ENCODE measurements around the gene ACTC1.
"Not testable (repeated sequence)": the region's sequence is repeated elsewhere in the genome, so short reads cannot be mapped to it uniquely, and the experiment has no call there.

ACTC1 gene

DNA sequence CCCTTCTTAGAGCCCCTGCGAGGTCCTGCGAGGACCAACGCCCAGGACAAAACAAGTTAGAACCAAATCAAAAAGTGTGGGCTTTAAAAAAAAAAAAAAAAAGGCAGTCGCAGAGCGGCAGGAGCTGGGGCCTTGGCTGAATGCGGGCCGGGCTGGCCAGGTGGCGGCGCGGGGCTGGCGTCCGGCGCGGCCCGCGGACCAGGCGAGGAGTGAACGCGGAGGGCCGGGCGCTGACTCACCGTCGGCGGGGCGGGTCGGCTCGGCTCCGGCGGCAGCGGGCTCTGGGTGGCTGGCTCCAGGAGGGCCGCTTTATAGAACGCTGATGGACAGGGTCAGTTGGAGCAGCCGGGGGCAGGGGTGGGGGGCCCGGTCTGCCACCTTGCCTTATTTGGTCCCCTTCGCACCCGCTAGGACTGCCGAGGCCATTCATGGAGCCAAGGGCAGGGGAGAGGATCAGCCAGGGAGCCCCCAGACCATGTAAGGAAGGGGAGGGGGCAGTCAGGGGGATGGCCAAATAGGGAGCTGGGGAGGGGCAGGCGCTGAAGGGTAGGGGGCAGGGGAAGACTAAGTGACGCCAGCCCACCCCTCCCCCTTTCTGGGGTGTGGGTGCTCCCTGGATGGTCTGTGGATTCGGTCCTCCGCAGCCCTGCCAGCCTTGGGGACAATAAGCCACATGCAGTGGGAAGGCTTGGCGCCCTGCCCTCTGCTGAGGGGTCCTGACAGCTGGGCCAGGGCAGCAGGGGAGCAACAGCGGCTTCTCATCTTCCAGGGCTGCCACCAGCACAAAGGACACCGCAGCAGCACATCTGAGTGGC, at the start of gene ACTC1:
ACTC1 (minus strand) TSS at position 283 of the 815 bp plus-strand sequence. CDS start 741 bp downstream, outside the sequence.
- no peak for DNase-seq (ENCODE audit: extremely low read depth in 1 of 2, low read depth in 1 of 2)

DNA sequence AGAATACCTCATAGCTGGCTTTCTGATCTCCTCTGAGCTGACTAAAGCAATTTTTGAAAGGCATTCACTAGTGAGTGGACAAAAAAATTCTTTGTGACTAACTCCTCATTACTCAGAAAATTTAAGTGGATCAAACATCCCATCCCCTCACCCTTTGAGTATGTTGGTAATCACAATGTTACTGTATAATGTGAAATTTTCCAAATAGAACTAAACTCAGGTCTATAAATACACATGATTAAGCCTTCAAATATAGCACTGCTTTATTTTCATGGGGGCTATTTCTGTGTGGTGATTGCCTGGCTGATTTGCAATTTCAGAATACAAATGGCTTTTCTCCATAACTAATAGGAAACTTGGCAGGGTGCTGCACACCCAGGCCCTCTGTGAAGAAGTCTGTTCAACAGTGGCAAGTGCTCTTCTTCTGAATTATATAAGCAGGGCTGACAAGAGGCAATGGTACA, 45.9 kb upstream of the ACTC1 start:
- no peak for DNase-seq (ENCODE audit: extremely low read depth in 1 of 2, low read depth in 1 of 2)

DNA sequence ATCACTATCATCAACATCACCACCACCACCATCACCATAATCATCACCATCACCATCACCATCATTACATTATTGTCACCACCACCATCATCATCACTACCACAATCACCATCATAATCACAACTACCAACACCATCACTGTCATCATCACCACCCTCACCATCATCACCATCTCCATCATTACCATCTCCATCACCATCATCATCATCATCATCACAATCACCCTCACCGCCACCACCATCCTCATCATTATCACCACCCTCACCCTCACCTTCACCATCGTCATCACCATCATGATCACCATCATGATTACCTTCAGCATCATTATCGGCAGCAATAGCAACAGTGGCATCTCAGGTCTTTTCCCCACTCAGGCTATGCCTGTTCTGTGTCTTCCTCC, 42.9 kb upstream of the ACTC1 start:
- no peak for DNase-seq (ENCODE audit: extremely low read depth in 1 of 2, low read depth in 1 of 2)

DNA sequence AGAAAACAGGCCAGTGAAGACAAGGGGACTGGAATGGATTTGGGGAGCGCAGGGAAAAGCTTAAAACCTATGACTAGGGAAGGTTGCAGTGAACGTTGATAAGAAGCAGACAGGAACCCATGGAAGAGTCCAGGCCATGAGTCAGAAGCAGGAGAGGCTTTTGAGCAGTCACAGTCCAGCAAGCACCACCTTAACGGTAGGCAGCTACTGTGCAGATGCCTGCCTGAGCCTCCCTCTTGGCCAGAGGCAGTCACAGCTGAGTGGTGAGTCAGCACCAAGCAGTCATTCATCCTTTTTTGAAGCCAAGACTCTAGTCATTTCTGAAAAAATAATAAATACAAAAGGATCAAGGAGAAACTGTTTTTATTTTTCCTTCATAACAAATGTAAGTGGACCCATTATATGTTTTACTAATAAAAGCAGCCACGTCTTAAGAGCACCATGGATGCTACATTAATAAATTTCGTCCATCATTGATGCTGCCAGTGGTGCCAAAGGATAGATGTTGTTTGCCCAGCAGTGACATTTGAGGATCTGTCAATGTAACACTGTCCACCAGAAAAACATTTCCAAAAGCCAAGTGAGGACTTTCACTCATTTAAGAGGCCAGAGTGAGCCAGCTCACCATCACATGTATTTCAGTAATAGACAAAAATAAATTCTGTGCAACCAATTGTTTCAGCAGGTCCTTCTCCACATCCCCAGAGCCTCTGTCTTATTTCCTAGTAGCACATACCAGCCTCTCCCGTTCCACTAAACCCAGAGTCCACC, 42.1 kb upstream of the ACTC1 start:
- DNase-seq (ENCODE audit: extremely low read depth in 1 of 2, low read depth in 1 of 2): no peak

DNA sequence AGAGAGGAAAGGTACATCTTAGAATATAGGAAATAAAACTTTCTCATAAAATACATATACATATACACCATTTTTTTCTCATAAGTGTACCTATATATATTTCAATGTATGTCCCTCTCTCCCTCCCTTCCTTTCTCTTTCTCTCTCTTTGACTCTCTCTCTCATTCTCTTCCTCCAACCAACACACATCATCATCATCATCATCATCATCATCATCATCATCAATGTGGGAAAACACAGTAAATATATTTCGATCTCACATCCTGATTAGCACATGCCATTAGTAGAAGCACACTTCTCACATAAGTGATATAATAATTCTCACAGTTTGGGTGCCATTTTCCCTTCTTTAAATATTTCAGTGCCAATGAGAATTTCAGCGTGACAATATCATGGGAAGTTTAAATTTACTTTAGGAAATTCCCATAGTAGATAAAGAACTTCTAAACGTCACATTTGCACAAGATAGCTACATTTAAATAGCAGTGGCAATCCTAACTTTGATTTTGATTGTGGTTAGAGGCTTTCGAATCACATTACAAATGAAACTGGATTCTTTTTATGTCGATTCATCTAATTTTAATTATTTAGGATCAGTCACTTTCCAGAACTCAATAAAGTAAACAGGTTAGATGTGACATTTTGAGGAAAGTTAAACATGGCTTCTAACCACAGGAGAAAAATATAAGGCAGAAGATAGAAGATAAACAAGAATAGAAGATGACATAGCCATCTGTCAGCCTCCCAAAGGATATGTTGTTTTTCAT, 33.0 kb upstream of the ACTC1 start:
- no peak for DNase-seq (ENCODE audit: extremely low read depth in 1 of 2, low read depth in 1 of 2)

DNA sequence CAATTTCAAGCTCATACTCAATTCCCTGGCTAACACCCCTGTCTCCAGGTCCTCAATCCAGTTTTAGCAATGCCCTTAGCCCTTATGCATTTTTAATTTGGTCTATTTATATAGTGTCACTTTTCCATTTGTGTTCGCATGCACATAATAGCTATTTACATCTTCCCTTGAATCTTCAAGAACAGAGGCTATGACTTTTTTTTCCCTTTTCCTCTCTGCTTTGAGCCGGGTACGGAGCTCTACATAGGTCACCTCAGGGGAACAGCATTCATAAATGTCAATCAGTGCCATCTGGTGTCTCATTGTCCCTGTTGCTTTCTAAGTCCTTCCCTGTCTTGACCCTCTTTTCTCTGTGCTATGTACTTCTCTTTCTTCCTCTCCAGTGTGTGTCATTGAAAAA, 26.5 kb upstream of the ACTC1 start:
- no peak for DNase-seq (ENCODE audit: extremely low read depth in 1 of 2, low read depth in 1 of 2)

DNA sequence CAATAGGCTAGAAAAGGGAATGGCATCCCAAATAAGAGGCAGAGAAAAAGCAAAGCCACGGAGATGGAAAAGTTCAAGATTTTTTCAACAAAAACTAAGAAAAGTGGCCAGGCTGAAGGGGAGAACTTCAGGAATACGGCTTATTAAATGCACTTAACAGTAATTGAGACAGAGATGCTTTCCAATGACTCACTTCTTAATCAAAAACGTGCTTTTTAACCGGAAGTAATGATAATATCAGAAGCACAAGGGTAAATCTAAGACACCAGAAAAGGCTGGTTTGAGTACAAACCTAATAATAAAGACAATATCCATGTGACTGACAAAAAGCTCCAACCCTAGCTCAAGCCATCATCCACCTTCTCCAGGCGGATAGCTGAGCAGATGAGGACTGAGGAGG, 24.8 kb upstream of the ACTC1 start:
- no peak for DNase-seq (ENCODE audit: extremely low read depth in 1 of 2, low read depth in 1 of 2)

DNA sequence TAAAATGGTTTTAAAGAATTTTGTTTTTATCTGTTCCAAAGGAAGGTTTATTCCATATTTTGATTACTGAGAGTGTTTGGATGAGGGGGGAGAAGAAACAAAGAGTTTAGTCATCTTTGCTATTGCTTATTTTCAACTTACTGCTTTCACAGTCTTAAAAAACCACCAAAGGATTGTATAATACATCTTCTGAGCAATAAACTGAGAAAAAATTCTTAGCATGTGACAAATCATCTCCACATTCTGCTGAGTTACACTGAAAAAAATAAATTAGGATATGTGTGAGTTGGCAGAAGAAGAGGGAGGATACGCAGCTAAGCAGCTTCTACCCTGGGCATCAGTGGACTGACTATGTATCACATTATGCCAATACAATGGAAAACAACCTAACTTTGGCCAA, 23.2 kb upstream of the ACTC1 start:
- DNase-seq (ENCODE audit: extremely low read depth in 1 of 2, low read depth in 1 of 2): no peak

DNA sequence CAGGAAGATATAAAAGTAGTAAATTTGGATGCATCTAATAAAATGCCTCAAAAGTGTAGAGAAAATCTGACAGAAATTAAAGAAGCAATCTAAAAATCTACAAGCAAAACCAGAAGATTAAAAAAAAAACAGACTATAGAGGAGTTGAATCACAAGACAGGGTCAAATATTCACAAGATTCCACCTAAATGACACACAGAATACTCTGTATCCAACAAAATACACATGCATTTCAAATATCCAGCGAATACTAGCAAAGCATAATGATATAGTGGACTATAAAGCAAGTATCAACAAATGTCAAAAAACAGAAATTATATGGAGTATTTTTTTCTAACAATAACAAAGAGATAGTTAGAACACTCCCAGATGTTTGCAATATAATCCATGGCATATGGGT, 20.5 kb upstream of the ACTC1 start:
- DNase-seq (ENCODE audit: extremely low read depth in 1 of 2, low read depth in 1 of 2): no peak

DNA sequence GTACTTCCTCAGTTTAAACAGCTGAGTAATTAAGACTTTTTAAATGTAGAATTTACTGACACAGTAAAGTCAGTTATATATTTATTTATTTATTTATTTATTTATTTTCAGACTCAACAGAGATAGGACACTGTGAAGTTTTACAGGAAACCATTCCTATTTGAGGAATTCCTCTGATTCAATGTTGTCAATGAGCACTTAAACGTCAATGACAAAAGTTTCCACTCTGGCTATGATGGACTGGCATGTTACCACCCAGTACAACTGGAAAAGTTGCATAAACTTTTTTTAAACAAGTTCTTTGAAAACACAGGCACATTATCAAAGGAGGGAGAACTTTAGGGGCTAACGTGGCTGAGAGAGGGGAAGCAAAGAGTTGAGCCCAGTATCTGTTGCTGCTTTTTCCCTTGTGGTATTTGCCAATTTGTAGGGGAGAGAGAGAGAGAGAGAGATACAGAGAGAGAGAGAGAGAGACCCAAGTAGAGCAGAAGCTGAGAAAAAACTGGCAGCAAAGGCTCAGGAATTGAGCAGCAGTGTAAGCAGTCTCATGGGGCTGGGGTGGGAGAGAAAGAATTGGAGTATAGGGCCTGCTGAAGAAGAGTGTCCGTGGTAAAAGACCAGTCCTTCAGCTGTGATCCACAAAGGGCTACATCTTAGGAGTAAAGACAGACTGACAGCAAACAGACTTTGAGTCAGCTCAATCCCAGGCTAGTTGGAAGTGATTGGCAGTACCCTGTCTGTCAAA, 18.3 kb upstream of the ACTC1 start:
- no peak for DNase-seq (ENCODE audit: extremely low read depth in 1 of 2, low read depth in 1 of 2)

DNA sequence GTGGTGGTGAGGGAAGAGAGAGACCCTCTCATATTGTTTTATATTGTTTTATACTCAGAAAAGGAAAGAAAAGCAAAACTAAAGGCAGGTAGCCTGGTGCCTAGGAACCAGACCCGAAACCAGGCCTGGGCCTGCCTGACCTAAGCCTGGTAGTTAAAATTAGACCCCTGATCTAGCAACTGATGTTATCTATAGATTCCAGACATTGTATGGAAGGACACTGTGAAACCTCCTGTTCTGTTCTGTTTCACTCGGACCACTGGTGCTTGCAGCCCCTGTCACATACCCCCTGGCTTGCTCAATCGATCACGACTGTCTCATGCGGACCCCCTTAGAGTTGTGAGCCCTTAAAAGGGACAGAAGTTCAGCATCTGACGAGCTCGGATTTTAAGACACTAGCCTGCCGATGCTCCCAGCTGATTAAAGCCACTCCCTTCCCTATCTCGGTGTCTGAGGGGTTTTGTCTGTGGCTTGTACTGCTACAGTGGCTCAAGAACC, 17.6 kb upstream of the ACTC1 start:
- DNase-seq (ENCODE audit: extremely low read depth in 1 of 2, low read depth in 1 of 2): not testable (repeated sequence)

DNA sequence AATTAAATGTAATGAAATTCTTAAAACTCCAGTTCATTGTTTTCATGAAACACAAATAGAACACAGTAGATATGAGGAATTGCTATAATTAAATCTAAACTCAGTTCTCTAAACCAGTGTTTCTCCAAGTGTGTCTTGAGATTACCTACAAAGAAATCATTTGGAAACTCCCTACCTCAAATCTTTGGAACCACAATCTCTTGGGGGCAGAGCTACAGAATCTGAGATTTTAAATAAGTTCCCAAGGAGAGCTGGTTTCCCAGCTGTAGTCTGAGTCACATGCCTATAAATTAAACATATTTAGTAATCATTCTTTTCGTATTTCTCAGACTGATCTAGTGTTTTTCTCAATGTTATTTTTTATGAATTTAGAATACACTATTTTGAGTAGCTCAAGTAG, 17.0 kb upstream of the ACTC1 start:
- no peak for DNase-seq (ENCODE audit: extremely low read depth in 1 of 2, low read depth in 1 of 2)

DNA sequence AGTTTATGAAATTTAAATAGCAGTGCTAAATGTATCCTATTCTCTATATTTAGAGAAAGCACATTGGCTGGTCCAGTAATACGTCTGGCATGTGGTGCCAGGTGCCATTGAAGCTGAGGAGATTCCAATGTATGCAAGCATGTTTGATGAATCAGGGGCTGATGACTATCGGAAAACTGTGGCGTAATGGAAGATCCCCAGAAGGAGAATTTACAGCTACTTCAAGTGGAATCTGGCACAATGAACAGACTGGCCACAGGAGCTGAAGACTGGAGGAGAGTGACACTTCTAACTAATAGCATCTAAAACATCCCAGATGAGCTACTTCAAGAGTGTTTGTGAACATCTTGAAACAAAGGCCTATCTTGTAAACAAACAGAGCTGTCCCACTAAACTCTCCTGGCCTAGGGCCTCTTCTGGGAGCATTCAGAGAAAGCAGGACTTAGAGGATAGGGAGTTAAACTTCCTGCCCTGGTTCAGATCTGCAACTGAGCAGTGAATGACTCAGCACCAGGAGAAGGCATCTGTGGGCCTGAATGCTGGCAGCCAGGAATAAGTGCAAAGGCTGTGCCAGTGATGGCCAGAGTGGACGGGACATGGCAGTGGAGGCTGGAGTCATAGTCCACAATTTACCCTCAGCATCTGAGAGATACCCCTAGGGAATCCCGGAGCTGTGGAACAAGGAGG, 15.2 kb upstream of the ACTC1 start:
- no peak for DNase-seq (ENCODE audit: extremely low read depth in 1 of 2, low read depth in 1 of 2)

DNA sequence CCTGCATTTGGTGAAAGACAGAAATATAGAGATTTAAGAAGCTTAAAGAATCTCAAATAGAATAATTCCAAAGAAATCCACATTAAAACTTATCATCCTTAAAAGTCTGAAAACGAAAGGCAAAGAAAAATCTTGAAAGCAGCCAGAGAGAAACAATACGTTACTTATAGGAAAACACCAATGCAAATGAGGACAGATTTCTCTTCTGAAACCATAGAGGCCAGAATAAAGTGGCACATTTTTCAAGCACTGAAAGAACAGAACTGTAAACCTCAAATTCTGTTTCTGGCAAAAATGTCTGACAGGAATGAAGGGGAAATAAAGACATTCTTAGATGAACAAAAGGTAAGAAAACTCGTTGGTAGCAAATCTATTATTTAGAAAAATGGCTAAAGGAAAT, 13.8 kb upstream of the ACTC1 start:
- no peak for DNase-seq (ENCODE audit: extremely low read depth in 1 of 2, low read depth in 1 of 2)

DNA sequence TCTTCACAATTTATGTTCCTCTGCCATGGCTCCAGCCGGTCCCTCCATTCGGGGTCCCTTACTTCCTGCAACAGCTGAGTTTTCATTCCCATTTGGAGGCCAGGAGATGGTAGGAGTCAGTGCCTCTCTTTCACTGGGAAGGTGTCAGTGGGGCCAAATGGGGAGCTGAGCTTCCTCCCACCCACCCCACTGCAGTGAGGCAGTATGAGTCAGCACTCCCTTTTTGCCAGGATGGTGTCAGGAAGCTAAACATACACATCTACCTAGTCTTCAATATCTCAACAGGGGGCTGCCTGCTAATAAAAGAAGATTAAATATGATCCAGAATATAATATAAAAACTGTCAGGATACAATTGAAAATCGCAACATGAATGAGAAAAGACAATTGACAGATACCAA, 12.7 kb upstream of the ACTC1 start:
- no peak for DNase-seq (ENCODE audit: extremely low read depth in 1 of 2, low read depth in 1 of 2)

DNA sequence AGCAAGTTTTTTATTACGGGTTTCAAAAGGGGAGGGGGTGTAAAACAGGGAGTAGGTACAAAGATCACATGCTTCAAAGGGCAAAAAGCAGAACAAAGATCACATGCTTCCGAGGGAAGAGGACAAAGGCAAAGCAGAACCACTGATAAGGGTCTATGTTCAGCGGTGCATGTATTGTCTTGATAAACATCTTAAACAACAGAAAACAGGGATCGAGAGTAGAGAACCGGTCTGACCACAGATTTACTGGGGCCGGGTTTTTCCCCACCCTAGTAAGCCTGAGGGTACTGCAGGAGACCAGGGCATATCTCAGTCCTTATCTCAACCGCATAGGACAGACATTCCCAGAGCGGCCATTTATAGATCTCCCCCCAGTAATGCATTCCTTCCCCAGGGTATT, 11.9 kb upstream of the ACTC1 start:
- DNase-seq (ENCODE audit: extremely low read depth in 1 of 2, low read depth in 1 of 2): not testable (repeated sequence)

DNA sequence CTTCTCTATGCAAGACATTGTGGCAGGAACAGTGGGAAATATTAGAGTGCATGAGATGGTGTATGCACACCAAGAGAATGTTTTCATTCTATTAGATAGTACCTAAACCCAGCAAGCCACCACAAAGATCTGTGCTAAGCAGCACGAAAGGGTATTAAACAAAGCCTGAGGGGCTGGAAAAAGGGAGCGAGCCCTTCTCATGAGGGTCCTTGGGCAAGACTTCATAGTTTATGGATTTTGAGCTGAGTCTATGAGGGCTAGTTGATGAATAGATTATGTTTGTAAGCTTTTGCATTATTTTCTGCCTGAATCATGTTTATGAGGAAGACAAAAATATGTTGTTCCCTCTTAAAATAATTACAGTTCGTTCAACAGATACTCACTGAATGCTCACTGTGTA, 9.4 kb upstream of the ACTC1 start:
- no peak for DNase-seq (ENCODE audit: extremely low read depth in 1 of 2, low read depth in 1 of 2)

DNA sequence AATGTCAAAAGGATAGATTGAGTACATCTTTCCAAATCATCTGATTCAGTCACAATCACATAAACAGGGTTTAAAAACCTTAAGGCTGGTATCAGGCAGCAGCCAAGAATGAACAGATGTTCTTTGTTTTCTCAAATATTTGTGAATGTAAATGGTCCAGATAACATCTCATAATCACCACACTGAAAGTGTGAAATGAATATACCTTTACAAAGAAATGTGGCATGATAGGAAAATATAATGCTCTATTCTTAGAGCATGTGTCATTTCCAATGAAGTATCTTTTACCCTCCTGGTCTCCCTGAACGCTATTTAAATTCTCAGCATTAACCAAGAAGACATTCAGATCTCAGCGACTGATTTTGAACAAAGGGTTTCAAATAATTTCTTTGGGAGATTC, 8.8 kb upstream of the ACTC1 start:
- no peak for DNase-seq (ENCODE audit: extremely low read depth in 1 of 2, low read depth in 1 of 2)

DNA sequence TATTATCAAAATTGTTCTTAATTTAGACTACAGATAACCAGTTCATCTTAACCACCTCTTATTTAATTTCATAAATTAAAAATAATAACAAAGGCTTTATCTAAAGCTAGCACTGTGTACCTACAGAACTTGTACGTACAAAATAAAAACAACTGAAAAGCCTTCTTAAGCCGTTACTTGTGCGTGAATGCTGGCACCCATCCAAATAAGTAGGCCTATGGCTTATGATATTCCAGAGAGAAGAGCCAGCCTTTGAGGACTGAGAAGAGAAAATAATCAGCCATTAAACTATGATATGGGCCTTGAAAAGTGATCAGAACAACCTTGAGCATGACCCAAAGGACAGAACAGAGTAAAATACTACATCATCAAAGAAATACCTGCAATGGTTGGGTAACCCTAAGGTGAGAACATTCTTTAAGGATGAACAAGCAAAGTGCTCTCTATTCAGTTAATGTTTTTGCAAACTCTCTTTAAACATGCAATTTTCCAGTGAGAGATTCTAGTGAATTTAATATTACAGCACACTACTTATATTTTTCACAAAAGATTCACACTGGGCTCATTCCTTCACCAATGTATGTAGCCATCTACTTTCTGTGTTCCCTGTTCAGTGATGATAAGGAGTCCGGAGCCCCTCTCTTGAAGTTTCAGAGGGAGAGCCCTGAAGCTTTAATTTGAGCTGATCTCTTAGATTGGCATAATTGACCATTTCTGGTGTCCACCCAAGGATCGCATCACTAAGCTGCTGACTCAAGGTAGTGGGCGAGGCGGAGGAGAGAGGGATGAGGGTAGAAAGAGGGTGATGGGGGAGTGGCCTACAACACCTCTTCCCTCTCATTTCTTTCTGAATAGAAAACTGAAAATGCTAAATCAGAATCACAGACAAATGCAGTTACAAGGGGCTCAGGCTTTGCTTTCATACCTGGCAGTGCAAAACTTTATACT, 7.7 kb upstream of the ACTC1 start:
- DNase-seq (ENCODE audit: extremely low read depth in 1 of 2, low read depth in 1 of 2): no peak
